Measurements from ENCODE around the gene THBD. TPM values are rescaled to one million over a fixed set of nuclear protein-coding genes. Genes with fewer than 3 reads are reported as not detected.

THBD gene
- total RNA-seq, 1 donor = 0.36 TPM

- Histone ChIP-seq H4K20me1 (ENCODE audit: insufficient read depth, low read length) (no peaks in the 10 kb centered on the region), H3K4me1 (ENCODE audit: insufficient read depth, low read length) (peaks cover 3% of the 10 kb centered on the region), H3K4me2 (ENCODE audit: insufficient read depth, low read length) (no peak overlapping the region), H3K79me2 (ENCODE audit: insufficient read depth, low read length) (no peaks in the 10 kb centered on the region), H3K36me3 (ENCODE audit: insufficient read depth, low read length) (no peaks in the 10 kb centered on the region), H3K27ac (ENCODE audit: low read depth, low read length) (no peak overlapping the region), H2AFZ (ENCODE audit: low read length) (no peak overlapping the region), H3K9me3 (ENCODE audit: low read depth, low read length) (no peaks in the 10 kb centered on the region), H3K4me3 (ENCODE audit: insufficient read depth, low read length) (no peak overlapping the region), H3K27me3 (ENCODE audit: insufficient read depth, low read length) (peaks cover 13% of the 10 kb centered on the region)
- TF ChIP-seq, protein P1, sequence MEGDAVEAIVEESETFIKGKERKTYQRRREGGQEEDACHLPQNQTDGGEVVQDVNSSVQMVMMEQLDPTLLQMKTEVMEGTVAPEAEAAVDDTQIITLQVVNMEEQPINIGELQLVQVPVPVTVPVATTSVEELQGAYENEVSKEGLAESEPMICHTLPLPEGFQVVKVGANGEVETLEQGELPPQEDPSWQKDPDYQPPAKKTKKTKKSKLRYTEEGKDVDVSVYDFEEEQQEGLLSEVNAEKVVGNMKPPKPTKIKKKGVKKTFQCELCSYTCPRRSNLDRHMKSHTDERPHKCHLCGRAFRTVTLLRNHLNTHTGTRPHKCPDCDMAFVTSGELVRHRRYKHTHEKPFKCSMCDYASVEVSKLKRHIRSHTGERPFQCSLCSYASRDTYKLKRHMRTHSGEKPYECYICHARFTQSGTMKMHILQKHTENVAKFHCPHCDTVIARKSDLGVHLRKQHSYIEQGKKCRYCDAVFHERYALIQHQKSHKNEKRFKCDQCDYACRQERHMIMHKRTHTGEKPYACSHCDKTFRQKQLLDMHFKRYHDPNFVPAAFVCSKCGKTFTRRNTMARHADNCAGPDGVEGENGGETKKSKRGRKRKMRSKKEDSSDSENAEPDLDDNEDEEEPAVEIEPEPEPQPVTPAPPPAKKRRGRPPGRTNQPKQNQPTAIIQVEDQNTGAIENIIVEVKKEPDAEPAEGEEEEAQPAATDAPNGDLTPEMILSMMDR (IDR thresholded peaks at IDR 0.05; ENCODE audit: extremely low read depth, low read depth, low read length) = no peak
- DNase-seq (ENCODE audit: insufficient read length, low spot score, missing footprints) = no peak
Measured at GRCh38 chr20:23090878-23091277, 41.4 kb upstream of the THBD start.

- Histone ChIP-seq H3K27ac (ENCODE audit: low read depth, low read length) (no peak overlapping the region), H2AFZ (ENCODE audit: low read length) (no peak overlapping the region), H3K9me3 (ENCODE audit: low read depth, low read length) (no peaks in the 10 kb centered on the region), H3K4me2 (ENCODE audit: insufficient read depth, low read length) (no peak overlapping the region), H3K4me1 (ENCODE audit: insufficient read depth, low read length) (peaks cover 3% of the 10 kb centered on the region), H3K79me2 (ENCODE audit: insufficient read depth, low read length) (no peaks in the 10 kb centered on the region), H3K4me3 (ENCODE audit: insufficient read depth, low read length) (no peak overlapping the region), H4K20me1 (ENCODE audit: insufficient read depth, low read length) (no peaks in the 10 kb centered on the region), H3K36me3 (ENCODE audit: insufficient read depth, low read length) (no peaks in the 10 kb centered on the region), H3K27me3 (ENCODE audit: insufficient read depth, low read length) (peaks cover 13% of the 10 kb centered on the region)
- TF ChIP-seq, protein P1 (IDR thresholded peaks at IDR 0.05; ENCODE audit: extremely low read depth, low read depth, low read length) = no peak
- no peak for DNase-seq (ENCODE audit: insufficient read length, low spot score, missing footprints)
Measured at GRCh38 chr20:23090147-23090546, 40.7 kb upstream of the THBD start.

DNA sequence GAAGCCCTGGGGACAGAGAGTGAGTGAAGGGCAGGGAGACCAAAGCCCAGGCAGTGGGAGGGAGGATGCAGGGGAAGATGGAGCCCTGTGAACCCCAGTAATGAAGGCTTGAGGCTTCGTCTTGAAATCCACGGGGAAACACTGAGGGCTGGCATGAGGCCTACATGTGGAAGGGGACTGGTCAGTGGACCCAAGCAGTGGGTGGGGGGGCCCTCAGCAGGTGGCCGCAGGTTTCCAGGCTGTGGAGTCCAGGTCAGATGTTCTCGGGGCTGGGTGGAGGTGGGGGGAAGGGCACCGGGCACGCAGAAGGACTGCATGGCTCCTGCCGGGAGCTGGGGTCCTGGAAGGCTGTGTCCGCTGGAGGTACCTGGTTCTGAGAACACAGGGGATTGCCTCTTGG lies 39.4 kb upstream of the THBD start:
- no peaks in the 10 kb centered on the region for H3K9me3 ChIP-seq (ENCODE audit: low read depth, low read length)
- no peak overlapping the region for H3K27ac ChIP-seq (ENCODE audit: low read depth, low read length)
- H3K4me3 ChIP-seq (ENCODE audit: insufficient read depth, low read length) = no peak overlapping the region
- DNase-seq (ENCODE audit: insufficient read length, low spot score, missing footprints) = no peak
- H3K36me3 ChIP-seq (ENCODE audit: insufficient read depth, low read length) = no peaks in the 10 kb centered on the region
- peaks cover 3% of the 10 kb centered on the region for H3K4me1 ChIP-seq (ENCODE audit: insufficient read depth, low read length)
- H3K27me3 ChIP-seq (ENCODE audit: insufficient read depth, low read length) = peaks cover 11% of the 10 kb centered on the region
- no peak overlapping the region for H2AFZ ChIP-seq (ENCODE audit: low read length)
- no peak overlapping the region for H3K4me2 ChIP-seq (ENCODE audit: insufficient read depth, low read length)
- TF ChIP-seq, protein P1 (IDR thresholded peaks at IDR 0.05; ENCODE audit: extremely low read depth, low read depth, low read length) = no peak
- no peaks in the 10 kb centered on the region for H3K79me2 ChIP-seq (ENCODE audit: insufficient read depth, low read length)
- no peaks in the 10 kb centered on the region for H4K20me1 ChIP-seq (ENCODE audit: insufficient read depth, low read length)

GRCh38 chr20:23087587-23088251 lies 38.2 kb upstream of the THBD start:
- Histone ChIP-seq H2AFZ (ENCODE audit: low read length) (no peak overlapping the region), H3K9me3 (ENCODE audit: low read depth, low read length) (no peaks in the 10 kb centered on the region), H3K79me2 (ENCODE audit: insufficient read depth, low read length) (no peaks in the 10 kb centered on the region), H3K27ac (ENCODE audit: low read depth, low read length) (no peak overlapping the region), H3K36me3 (ENCODE audit: insufficient read depth, low read length) (no peaks in the 10 kb centered on the region), H3K27me3 (ENCODE audit: insufficient read depth, low read length) (no peaks in the 10 kb centered on the region), H3K4me3 (ENCODE audit: insufficient read depth, low read length) (no peak overlapping the region), H3K4me1 (ENCODE audit: insufficient read depth, low read length) (peaks cover 3% of the 10 kb centered on the region), H4K20me1 (ENCODE audit: insufficient read depth, low read length) (no peaks in the 10 kb centered on the region), H3K4me2 (ENCODE audit: insufficient read depth, low read length) (no peak overlapping the region)
- DNase-seq (ENCODE audit: insufficient read length, low spot score, missing footprints) = no peak
- TF ChIP-seq, protein P1 (IDR thresholded peaks at IDR 0.05; ENCODE audit: extremely low read depth, low read depth, low read length) = no peak
